GM23338 (cell line): ENCODE data around the gene GNAS. TPM values are rescaled to one million over a fixed set of nuclear protein-coding genes. Genes with fewer than 3 reads are reported as not detected.

ENCODE experiments used
- CREB1 ChIP-seq: fragments of 250-450 bp; sonication (Bioruptor Pico); IDR thresholded peaks from 2 replicates; pipeline ENCODE4 v1.5.0; 2020; ENCODE audit warnings: low read depth, mild to moderate bottlenecking, moderate library complexity
- ETS1 ChIP-seq: IDR thresholded peaks from 2 replicates; pipeline ENCODE4 v1.6.1; 2016; ENCODE audit warnings: antibody characterized with exemption
- EZH2 ChIP-seq: fragments of 200-600 bp; sonication (generic); IDR thresholded peaks from one replicate; pipeline ENCODE4 v1.8.0; 2017; ENCODE audit warnings: antibody characterized with exemption, mild to moderate bottlenecking, low read depth; ENCODE audit not compliant: unreplicated experiment
- EZH2phosphoT487 ChIP-seq: fragments of 200-600 bp; sonication (generic); IDR thresholded peaks from one replicate; pipeline ENCODE4 v1.8.1; 2018; ENCODE audit warnings: antibody characterized with exemption; ENCODE audit not compliant: unreplicated experiment
- JUNB ChIP-seq: IDR thresholded peaks from one replicate; pipeline ENCODE4 v1.6.1; 2016; ENCODE audit warnings: antibody characterized with exemption; ENCODE audit not compliant: unreplicated experiment
- NANOG ChIP-seq: IDR thresholded peaks from 2 replicates; pipeline ENCODE4 v1.6.1; 2016; ENCODE audit warnings: antibody characterized with exemption, borderline replicate concordance
- POLR2AphosphoS5 ChIP-seq: IDR thresholded peaks from 2 replicates; pipeline ENCODE4 v1.6.1; 2016; ENCODE audit warnings: antibody characterized with exemption, low read depth
- REST ChIP-seq: IDR thresholded peaks from one replicate; pipeline ENCODE4 v1.6.1; 2018; ENCODE audit warnings: antibody characterized with exemption; ENCODE audit not compliant: unreplicated experiment
- ZNF462 ChIP-seq: fragments of 250-450 bp; sonication (Bioruptor Pico); IDR thresholded peaks from 2 replicates; pipeline ENCODE4 v1.5.0; 2020; ENCODE audit warnings: mild to moderate bottlenecking, moderate library complexity
- polyA plus RNA-seq: library from polyadenylated mRNA; unstranded; fragments of >200 nt; fragmentation: Nextera tagmentation; extraction: Ambion mirVana; gene quantifications from 2 replicates; pipeline ENCODE4 v1.2.1, GENCODE V29; 2016
- total RNA-seq: library from RNA; depleted of rRNA; stranded (reverse); fragments of >200 nt; shearing (Covaris generic); gene quantifications from 2 replicates; pipeline ENCODE4 v1.2.3, GENCODE V29; 2014

GNAS gene
- total and polyA plus RNA-seq, 2 experiments from 2014 or later = 917 to 1,042 TPM

GRCh38 chr20:58808271-58809046 is 44.1 kb upstream of the GNAS start (continued):
- TF ChIP-seq ZNF462 (CRISPR knock-in tag) (no peak), CREB1 (CRISPR knock-in tag) (no peak), POLR2AphosphoS5 (no peak), REST (no peak), JUNB (no peak), ETS1 (no peak), EZH2 (no peak), NANOG (no peak), EZH2phosphoT487 (no peak)
